ENCODE measurements around the gene STK24. TPM values are rescaled to one million over a fixed set of nuclear protein-coding genes. Genes with fewer than 3 reads are reported as not detected.

STK24 gene
- total RNA-seq, 1 experiment from 2014 or later, result 93.2 TPM

- no peak for DNase-seq (ENCODE audit: low read depth)
Observed at GRCh38 chr13:98473788-98474144, 103.1 kb downstream of the STK24 start.

GRCh38 chr13:98473135-98473787, 103.6 kb downstream of the STK24 start:
- no peak for DNase-seq (ENCODE audit: low read depth)

- DNase-seq (ENCODE audit: low read depth), result no peak
Observed at GRCh38 chr13:98471934-98472333, 105.0 kb downstream of the STK24 start.

- DNase-seq (ENCODE audit: low read depth), result no peak
Observed at GRCh38 chr13:98470920-98471319, 106.0 kb downstream of the STK24 start.

GRCh38 chr13:98468929-98469328, 108.0 kb downstream of the STK24 start:
- no peak for DNase-seq (ENCODE audit: low read depth)

GRCh38 chr13:98468361-98468760, 108.5 kb downstream of the STK24 start:
- DNase-seq (ENCODE audit: low read depth), result no peak

GRCh38 chr13:98467263-98467985, 109.5 kb downstream of the STK24 start:
- DNase-seq (ENCODE audit: low read depth), result no peak

GRCh38 chr13:98466634-98467236, 110.2 kb downstream of the STK24 start:
- no peak for DNase-seq (ENCODE audit: low read depth)

GRCh38 chr13:98462946-98463345, 114.0 kb downstream of the STK24 start:
- no peak for DNase-seq (ENCODE audit: low read depth)

- no peak for DNase-seq (ENCODE audit: low read depth)
Observed at GRCh38 chr13:98462241-98462882, 114.5 kb downstream of the STK24 start.

GRCh38 chr13:98461486-98462240, 115.2 kb downstream of the STK24 start:
- no peak for DNase-seq (ENCODE audit: low read depth)

GRCh38 chr13:98460516-98460915, 116.4 kb downstream of the STK24 start:
- no peak for DNase-seq (ENCODE audit: low read depth)

GRCh38 chr13:98459721-98460370, 117.1 kb downstream of the STK24 start:
- no peak for DNase-seq (ENCODE audit: low read depth)

- DNase-seq (ENCODE audit: low read depth), result no peak
Observed at GRCh38 chr13:98459171-98459681, 117.7 kb downstream of the STK24 start.

- DNase-seq (ENCODE audit: low read depth), result no peak
Observed at GRCh38 chr13:98458431-98458830, 118.5 kb downstream of the STK24 start.

- DNase-seq (ENCODE audit: low read depth), result no peak
Observed at GRCh38 chr13:98457053-98457452, 119.9 kb downstream of the STK24 start.

- no peak for DNase-seq (ENCODE audit: low read depth)
Observed at GRCh38 chr13:98456413-98456845, 120.5 kb downstream of the STK24 start.

- peak; percentile 73 for DNase-seq (ENCODE audit: low read depth)
Observed at GRCh38 chr13:98454389-98454881, 122.5 kb downstream of the STK24 start.

GRCh38 chr13:98452851-98453843, 123.8 kb downstream of the STK24 start:
- no peak for DNase-seq (ENCODE audit: low read depth)

Measured in M059J (cell line).